HG03064 (cell line): ENCODE results near the gene PHOX2B.
"Not testable (repeated sequence)": the region's sequence is repeated elsewhere in the genome, so short reads cannot be mapped to it uniquely, and the experiment has no call there.

Source experiments
- ATAC-seq: cut with Tn5 transposase; IDR thresholded peaks from one replicate; pipeline ENCODE4 v1.9.1; 2021; ENCODE audit warnings: low read depth; ENCODE audit not compliant: unreplicated experiment

The PHOX2B gene

GRCh38 chr4:41714364-41715000 is 34.0 kb downstream of the PHOX2B start:
- no peak for ATAC-seq

DNA sequence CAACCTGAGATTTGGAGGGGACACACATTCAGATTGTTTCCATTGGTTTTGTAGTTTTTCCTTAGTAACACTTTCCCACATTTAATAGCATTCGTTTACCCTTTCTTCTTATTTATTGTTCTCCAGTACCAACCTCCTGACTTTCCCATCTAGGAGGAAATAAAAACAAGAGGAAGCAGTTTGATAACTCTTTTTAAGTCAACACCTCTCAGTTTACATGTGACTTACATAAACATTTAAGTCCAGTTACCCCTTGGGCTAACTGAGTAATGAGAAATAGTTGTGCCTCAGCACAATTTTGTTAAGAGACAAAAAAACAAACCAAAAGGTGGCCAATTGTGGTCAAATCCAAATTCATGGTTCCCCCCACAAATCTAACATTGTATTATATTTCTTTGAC is 34.8 kb downstream of the PHOX2B start:
- no peak for ATAC-seq

DNA sequence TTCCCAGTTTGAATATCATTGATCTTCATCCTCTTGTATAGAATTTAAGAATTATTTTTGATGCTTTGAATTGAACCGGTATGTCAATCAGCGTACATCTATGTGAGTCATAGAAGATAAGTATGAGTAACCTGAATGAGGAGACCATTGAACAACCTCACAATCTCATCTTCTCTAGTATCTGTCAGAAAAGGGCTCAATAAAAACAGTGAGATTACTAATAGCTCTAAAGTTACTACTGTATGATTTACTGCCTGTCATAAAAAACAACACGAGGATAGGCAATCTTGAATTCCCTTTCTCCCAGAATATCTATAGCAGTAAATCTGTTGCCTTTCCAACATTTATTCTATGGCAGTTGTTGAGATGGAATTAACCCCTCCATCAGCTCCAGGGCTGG is 36.1 kb downstream of the PHOX2B start:
- no peak for ATAC-seq

DNA sequence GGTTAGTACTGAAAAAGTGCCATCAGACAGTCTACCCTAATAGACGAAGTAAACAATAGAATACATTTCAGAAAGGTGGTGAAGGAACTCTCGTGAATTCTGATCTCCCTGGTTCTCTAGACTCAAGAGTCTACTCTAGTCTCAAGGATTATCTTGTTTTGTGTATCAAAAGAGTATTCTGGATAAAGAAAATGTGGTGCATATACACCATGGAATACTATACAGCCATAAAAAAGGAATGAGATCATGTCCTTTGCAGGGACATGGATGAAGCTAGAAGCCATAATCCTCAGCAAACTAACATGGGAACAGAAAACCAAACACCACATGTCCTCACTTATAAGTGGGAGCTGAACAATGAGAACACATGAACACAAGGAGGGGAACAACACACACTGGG is 36.9 kb downstream of the PHOX2B start:
- ATAC-seq, result not testable (repeated sequence)

DNA sequence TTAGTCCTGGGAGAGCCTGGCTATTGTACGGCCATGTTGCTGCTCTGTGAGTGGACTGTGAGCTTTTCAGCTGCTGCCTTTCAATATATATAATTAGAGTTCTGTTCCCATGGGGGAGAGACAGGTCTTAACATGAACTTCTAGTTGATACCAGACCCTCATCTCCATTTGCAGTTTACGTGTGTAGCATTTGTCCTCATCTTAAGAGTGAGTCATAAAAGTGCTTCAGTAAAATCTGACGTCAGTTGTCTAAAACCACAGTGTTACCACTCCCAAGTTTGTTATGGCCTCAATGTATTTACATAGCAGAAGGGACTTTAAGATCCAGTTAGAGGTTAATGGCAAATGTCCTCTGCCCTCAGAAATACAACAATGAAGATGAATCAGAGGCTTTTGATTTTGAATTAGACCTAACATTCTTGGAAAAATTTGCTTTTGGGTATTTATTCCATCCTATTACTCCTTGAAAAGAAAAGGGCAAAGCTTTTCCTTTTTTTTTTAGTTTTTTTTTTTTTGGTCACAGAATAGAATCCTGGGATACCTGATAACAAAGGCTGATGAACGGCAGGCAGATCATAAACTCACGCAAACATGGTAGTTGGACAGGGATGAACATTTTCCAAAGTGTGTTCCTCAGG is 38.6 kb downstream of the PHOX2B start:
- no peak for ATAC-seq

DNA sequence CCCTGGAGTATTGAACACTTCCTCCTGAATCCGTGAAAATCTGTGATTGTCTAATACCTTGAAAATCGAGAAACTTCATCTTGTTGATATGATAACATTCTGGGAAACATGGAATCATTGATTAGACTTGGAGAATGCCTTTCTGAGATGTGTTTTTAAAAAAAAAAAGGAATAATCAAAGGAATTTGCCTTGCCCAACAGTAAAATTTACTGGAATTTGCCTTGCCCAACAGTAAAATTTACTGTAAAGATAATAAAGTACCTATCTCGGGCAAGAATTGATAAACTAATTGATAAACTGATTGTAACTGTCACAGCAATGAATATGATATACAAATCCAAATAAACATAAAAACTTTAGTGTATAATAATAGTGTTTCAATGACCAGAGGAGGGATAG is 44.7 kb downstream of the PHOX2B start:
- no peak for ATAC-seq

- no peak for ATAC-seq
Measured at GRCh38 chr4:41702770-41703169, 45.8 kb downstream of the PHOX2B start.

- no peak for ATAC-seq
Measured at GRCh38 chr4:41701983-41702382, 46.5 kb downstream of the PHOX2B start.

DNA sequence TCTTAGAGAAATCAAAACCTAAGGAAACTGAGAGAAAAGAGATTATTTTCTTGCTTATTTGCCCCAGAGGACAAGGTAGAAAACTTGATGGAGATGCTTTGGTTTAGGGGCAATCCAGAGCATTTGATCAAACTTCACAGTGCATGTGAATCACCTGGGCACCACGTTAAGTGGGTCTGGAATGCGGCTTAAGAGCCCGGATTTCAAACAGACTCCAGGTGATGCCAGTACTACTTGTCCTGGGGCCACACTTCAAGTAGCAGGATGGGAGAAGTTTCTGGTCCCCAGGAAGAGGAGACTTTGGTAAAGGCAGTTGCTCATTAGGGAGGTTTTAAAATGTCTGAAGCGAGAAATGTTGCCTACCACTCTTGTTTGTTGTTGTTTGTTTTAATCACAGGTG is 51.8 kb downstream of the PHOX2B start:
- no peak for ATAC-seq

- ATAC-seq, result no peak
Measured at GRCh38 chr4:41696131-41696530, 52.4 kb downstream of the PHOX2B start.
